BLaER1 (cell line): Measurements from ENCODE around the gene DNAJB5.
"Not testable (repeated sequence)": the region's sequence is repeated elsewhere in the genome, so short reads cannot be mapped to it uniquely, and the experiment has no call there.

Source experiments
- H3K27ac ChIP-seq: shearing (Covaris generic); formaldehyde crosslinking; 2 replicates; pipeline ENCODE4 v1.8.1; 2022
- H3K27me3 ChIP-seq: shearing (Covaris generic); formaldehyde crosslinking; 2 replicates; pipeline ENCODE4 v1.8.1; 2022
- H3K36me3 ChIP-seq: shearing (Covaris generic); formaldehyde crosslinking; 2 replicates; pipeline ENCODE4 v1.8.1; 2022
- H3K4me1 ChIP-seq: shearing (Covaris generic); formaldehyde crosslinking; 2 replicates; pipeline ENCODE4 v1.8.1; 2022
- H3K4me2 ChIP-seq: shearing (Covaris generic); formaldehyde crosslinking; 2 replicates; pipeline ENCODE4 v1.8.1; 2022
- H3K4me3 ChIP-seq: shearing (Covaris generic); formaldehyde crosslinking; 2 replicates; pipeline ENCODE4 v1.8.1; 2022
- H3K9ac ChIP-seq: shearing (Covaris generic); formaldehyde crosslinking; 2 replicates; pipeline ENCODE4 v1.8.1; 2022
- H3K9me3 ChIP-seq: shearing (Covaris generic); formaldehyde crosslinking; 2 replicates; pipeline ENCODE4 v1.8.1; 2022
- H4K20me1 ChIP-seq: shearing (Covaris generic); formaldehyde crosslinking; 2 replicates; pipeline ENCODE4 v1.8.1; 2022
- Cebpa-rat ChIP-seq: shearing (Covaris generic); IDR thresholded peaks from 2 replicates; pipeline ENCODE4 v1.8.1; 2022

DNAJB5 gene

GRCh38 chr9:34989003-34989945, at the start of gene DNAJB5:
Gene DNAJB5 (plus strand): TSS chr9:34989745. CDS start chr9:34990631, 886 bp downstream.
- peaks cover 56% of the 10 kb centered on the region for H3K4me1 ChIP-seq
- no peaks in the 10 kb centered on the region for H3K36me3 ChIP-seq
- no peak for TF ChIP-seq Cebpa-rat

DNA sequence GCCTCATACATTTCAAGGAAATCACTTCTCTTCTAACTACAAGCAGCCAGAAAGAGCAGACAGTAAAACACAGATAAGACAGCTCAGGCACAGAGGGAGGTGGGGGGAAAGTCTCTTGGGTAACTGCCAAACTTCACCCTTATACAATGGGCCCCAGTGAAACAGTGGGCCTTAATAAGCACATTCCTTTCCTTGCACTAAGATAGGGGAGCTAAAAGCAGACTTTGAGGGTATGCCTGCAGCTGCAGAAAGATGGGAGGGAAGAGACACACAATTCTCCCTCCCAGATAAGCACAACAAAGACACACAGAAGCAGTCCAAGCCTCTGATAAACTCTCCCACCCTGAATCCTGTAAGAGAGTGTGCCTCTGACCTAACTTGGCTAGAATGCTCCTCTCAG, 49.6 kb upstream of the DNAJB5 start:
- H3K27ac ChIP-seq, H3K9me3 ChIP-seq, H3K9ac ChIP-seq, H3K27me3 ChIP-seq, H3K36me3 ChIP-seq, H4K20me1 ChIP-seq, H3K4me3 ChIP-seq, H3K4me1 ChIP-seq, H3K4me2 ChIP-seq: not testable (repeated sequence)

More at GRCh38 chr9:34989003-34989945, at the start of gene DNAJB5:
- H3K4me3 ChIP-seq: peak within 1 kb of the TSS; percentile 87
- H3K9ac ChIP-seq: peak within 1 kb of the TSS; percentile 81
- H4K20me1 ChIP-seq: no peaks in the 10 kb centered on the region
- peak within 1 kb of the TSS; percentile 88 for H3K4me2 ChIP-seq
- no peaks in the 10 kb centered on the region for H3K9me3 ChIP-seq
- H3K27ac ChIP-seq: peak within 1 kb of the TSS; percentile 73
- no peaks in the 10 kb centered on the region for H3K27me3 ChIP-seq

DNA sequence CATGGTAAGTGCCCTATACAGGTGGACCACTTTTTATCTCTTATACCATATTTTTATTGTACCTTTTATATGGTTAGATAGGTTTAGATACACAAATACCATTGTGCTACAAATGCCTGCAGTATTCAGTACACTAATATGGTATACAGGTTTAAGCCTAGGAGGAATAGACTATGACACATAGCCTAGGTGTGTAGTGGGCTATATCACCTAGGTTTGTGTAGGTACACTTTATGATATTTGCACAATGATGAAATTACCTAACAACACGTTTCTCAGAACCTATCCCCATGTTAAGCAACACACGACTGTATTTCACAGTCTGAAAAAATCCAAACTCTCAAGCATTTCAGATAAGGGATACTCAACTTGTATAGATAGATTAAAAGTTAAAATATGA, 41.1 kb upstream of the DNAJB5 start:
- Histone ChIP-seq H3K4me3 (no peak overlapping the region), H3K4me1 (no peaks in the 10 kb centered on the region), H3K36me3 (no peaks in the 10 kb centered on the region), H3K9me3 (no peaks in the 10 kb centered on the region), H3K27me3 (no peaks in the 10 kb centered on the region), H3K9ac (no peak overlapping the region), H3K4me2 (no peak overlapping the region), H3K27ac (no peak overlapping the region), H4K20me1 (no peaks in the 10 kb centered on the region)
- TF ChIP-seq Cebpa-rat: no peak

- no peak overlapping the region for H3K9ac ChIP-seq
- H4K20me1 ChIP-seq: 0 out of 2 replicates have a peak, but pooled peaks cover 5% of the 10 kb centered on the region
- H3K27me3 ChIP-seq: peaks cover 31% of the 10 kb centered on the region
These were observed 35.3 kb upstream of the DNAJB5 start for GRCh38 chr9:34954225-34954624.

GRCh38 chr9:34956066-34956465, 33.5 kb upstream of the DNAJB5 start:
- H3K4me1 ChIP-seq, H3K36me3 ChIP-seq, H4K20me1 ChIP-seq, H3K4me3 ChIP-seq, H3K9ac ChIP-seq, H3K27ac ChIP-seq, H3K9me3 ChIP-seq, H3K4me2 ChIP-seq: not testable (repeated sequence)
- H3K27me3 ChIP-seq: peaks cover 39% of the 10 kb centered on the region

More at GRCh38 chr9:34954225-34954624, 35.3 kb upstream of the DNAJB5 start:
- no peaks in the 10 kb centered on the region for H3K9me3 ChIP-seq
- no peak overlapping the region for H3K27ac ChIP-seq
- H3K36me3 ChIP-seq: no peaks in the 10 kb centered on the region
- peaks cover 4% of the 10 kb centered on the region; the same call in 1 of the 2 replicates for H3K4me1 ChIP-seq
- no peak overlapping the region for H3K4me2 ChIP-seq
- H3K4me3 ChIP-seq: no peak overlapping the region
- TF ChIP-seq Cebpa-rat: no peak

- Histone ChIP-seq H3K4me3 (no peak overlapping the region), H3K9me3 (no peaks in the 10 kb centered on the region), H3K9ac (no peak overlapping the region), H3K27me3 (peaks cover 39% of the 10 kb centered on the region), H4K20me1 (0 out of 2 replicates have a peak, but pooled peaks cover 5% of the 10 kb centered on the region), H3K27ac (no peak overlapping the region), H3K4me2 (no peak overlapping the region), H3K36me3 (no peaks in the 10 kb centered on the region), H3K4me1 (peaks cover 4% of the 10 kb centered on the region; the same call in 1 of the 2 replicates)
- TF ChIP-seq Cebpa-rat: no peak
These were observed 32.9 kb upstream of the DNAJB5 start for GRCh38 chr9:34956648-34957047.

DNA sequence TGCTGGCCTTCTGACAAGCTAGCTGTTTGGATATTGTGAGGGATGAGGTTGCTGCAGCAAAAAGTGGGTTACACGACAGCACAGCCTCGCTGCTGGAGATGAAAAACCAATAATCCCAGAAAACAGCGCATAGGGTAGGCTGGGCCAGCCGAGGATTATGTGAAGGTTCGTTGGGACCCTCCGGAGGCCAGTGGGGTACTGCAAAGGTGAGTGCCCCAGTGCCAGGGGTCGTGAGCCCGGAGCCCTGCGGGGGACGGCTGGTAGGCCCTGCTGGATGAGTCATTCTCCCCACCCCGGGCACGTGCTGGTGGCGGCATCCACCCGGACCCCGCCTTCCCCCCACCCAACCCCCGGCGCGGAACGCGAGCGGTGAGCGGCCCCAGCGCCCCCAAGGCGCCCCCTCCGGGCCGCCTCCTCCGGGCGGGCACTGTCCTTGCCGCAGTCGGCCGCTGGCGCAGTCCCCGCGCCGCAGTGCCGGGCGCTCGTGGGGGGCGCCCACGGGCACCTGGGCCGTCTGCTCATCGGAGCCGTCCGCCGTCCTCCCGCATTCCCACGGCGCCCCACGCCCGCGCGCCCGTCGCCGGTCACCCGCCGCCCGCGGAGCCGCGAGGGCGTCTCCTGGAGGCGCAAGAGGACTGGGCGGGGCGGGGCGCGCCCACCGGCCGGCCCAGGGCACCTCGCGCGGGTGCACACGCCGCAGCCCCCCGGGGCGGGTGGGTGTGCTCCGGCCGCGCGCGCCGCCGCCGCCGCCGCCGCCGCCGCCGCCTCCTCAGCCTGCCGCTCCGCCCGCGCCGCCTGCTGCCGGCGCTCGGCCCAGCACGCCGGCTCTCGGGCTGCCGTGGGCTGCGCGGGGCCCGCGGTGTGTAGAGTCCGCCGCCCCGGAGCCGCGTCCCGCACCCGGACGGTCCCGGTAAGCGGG, 31.8 kb upstream of the DNAJB5 start, which contains the start of gene PHF24:
Gene PHF24, plus strand, starts transcription at position 794 of the 919 bp plus-strand sequence. CDS start 13,014 bp downstream, outside the sequence.
- H3K27ac ChIP-seq: no peak within 1 kb of the TSS
- H3K4me1 ChIP-seq: peaks cover 4% of the 10 kb centered on the region; the same call in 1 of the 2 replicates
- no peak for TF ChIP-seq Cebpa-rat
- no peaks in the 10 kb centered on the region for H3K9me3 ChIP-seq
- H3K36me3 ChIP-seq: no peaks in the 10 kb centered on the region
- H3K4me2 ChIP-seq: peak within 1 kb of the TSS; percentile 93
- 0 out of 2 replicates have a peak, but pooled peaks cover 5% of the 10 kb centered on the region for H4K20me1 ChIP-seq
- H3K27me3 ChIP-seq: peaks cover 39% of the 10 kb centered on the region
- H3K4me3 ChIP-seq: peak within 1 kb of the TSS; percentile 74
- H3K9ac ChIP-seq: peak within 1 kb of the TSS; percentile 48

- Histone ChIP-seq H3K4me1 (peaks cover 4% of the 10 kb centered on the region; the same call in 1 of the 2 replicates), H3K36me3 (no peaks in the 10 kb centered on the region), H3K9ac (peak overlapping the region; percentile 48), H4K20me1 (0 out of 2 replicates have a peak, but pooled peaks cover 5% of the 10 kb centered on the region), H3K9me3 (no peaks in the 10 kb centered on the region), H3K4me3 (peak overlapping the region; percentile 74), H3K4me2 (peak overlapping the region; percentile 93), H3K27ac (no peak overlapping the region), H3K27me3 (peaks cover 39% of the 10 kb centered on the region)
- no peak for TF ChIP-seq Cebpa-rat
These were observed 31.0 kb upstream of the DNAJB5 start for GRCh38 chr9:34958411-34958982.

GRCh38 chr9:34959461-34959860, 30.1 kb upstream of the DNAJB5 start:
- H3K27me3 ChIP-seq: peaks cover 39% of the 10 kb centered on the region
- no peaks in the 10 kb centered on the region for H3K9me3 ChIP-seq
- no peak overlapping the region for H3K4me3 ChIP-seq
- H4K20me1 ChIP-seq: 0 out of 2 replicates have a peak, but pooled peaks cover 5% of the 10 kb centered on the region
- no peak overlapping the region for H3K9ac ChIP-seq
- peaks cover 4% of the 10 kb centered on the region; the same call in 1 of the 2 replicates for H3K4me1 ChIP-seq
- no peak for TF ChIP-seq Cebpa-rat
- H3K27ac ChIP-seq: no peak overlapping the region
- H3K4me2 ChIP-seq: no peak overlapping the region
- H3K36me3 ChIP-seq: no peaks in the 10 kb centered on the region
